ENCODE data around the gene FOXO6. TPM values are rescaled to one million over a fixed set of nuclear protein-coding genes. Genes with fewer than 3 reads are reported as not detected.

Gene FOXO6
- polyA plus RNA-seq, 1 donor (not counting 4 experiments of a cell fraction or from before 2014, with no cell fraction given) = not detected

DNA sequence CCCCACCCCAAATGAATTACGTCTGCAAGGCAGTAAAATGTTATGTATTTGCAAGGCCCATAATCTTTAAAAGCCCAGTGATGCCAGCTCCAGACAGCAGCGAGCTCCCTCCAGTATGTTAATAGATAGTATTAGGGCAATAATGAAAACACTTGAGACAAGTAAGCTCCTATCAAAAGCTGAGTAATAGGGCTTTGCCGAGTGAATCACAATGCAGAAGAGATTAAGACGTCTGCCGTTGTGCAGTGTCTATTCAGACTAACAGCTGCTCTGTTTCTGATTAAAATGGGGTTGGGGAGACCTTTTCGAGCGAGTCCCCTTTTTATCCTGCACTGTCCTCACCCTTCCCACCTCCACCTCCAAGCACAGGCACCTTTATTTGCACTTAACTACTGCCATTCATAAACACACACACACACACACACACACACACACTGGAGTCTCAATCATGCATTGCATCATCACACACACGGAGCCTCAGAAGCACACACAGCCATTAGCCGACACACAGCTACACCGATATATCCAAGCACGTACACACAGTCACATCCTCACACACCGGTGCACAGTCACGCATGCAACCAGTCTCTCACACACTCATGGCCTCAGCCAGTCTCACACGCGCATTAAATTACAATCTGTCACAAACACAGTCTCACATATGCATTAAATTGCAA, 46.0 kb upstream of the FOXO6 start:
- Histone ChIP-seq H3K27me3 (ENCODE audit: control insufficient read depth, extremely low read depth, insufficient read depth, low read length) (no peaks in the 10 kb centered on the region), H3K4me1 (ENCODE audit: control insufficient read depth, extremely low read depth, insufficient read depth, low read length) (peaks cover 4% of the 10 kb centered on the region), H4K20me1 (ENCODE audit: control insufficient read depth, extremely low read depth, insufficient read depth, low read length) (no peaks in the 10 kb centered on the region), H3K4me3 (ENCODE audit: control insufficient read depth in 2 of 3, extremely low read depth in 1 of 3, insufficient read depth in 2 of 3, low read depth in 1 of 3, low read length in 3 of 3) (no peak overlapping the region), H3K4me2 (ENCODE audit: control insufficient read depth, extremely low read depth, insufficient read depth, low read depth, low read length) (no peak overlapping the region), H2AFZ (ENCODE audit: control insufficient read depth, low read length) (no peak overlapping the region), H3K9me3 (ENCODE audit: control insufficient read depth, low read depth, low read length) (no peaks in the 10 kb centered on the region), H3K27ac (ENCODE audit: control insufficient read depth, insufficient read depth, low read length) (no peak overlapping the region), H3K36me3 (ENCODE audit: control insufficient read depth in 2 of 2, extremely low read depth in 1 of 2, insufficient read depth in 2 of 2, low read length in 2 of 2) (no peaks in the 10 kb centered on the region), H3K79me2 (ENCODE audit: control insufficient read depth, insufficient read depth, low read length) (no peaks in the 10 kb centered on the region), H3K9ac (ENCODE audit: control insufficient read depth, extremely low read depth, insufficient read depth, low read length) (no peak overlapping the region), H3K9me1 (ENCODE audit: control insufficient read depth, extremely low read depth, insufficient read depth, low read length) (no peaks in the 10 kb centered on the region)
- dilution Hi-C loops (cut with MboI; ENCODE audit: extremely low pct_ligation_motif_present, low sequenced_read_pairs) = no loop called here
- no peak for TF ChIP-seq CTCF (optimal IDR thresholded peaks at IDR 0.05 in 1 of 3, IDR thresholded peaks at IDR 0.05 in 1 of 3, conservative IDR thresholded peaks at IDR 0.05 in 1 of 3; ENCODE audit: extremely low read depth in 1 of 3, insufficient read depth in 2 of 3, low read length in 3 of 3)
- TF ChIP-seq EZH2 (IDR thresholded peaks at IDR 0.05; ENCODE audit: low read length) = no peak
- FAIRE-seq (peak; percentile 23), DNase-seq (ENCODE audit: low read depth, low spot score) (no peak)

DNA sequence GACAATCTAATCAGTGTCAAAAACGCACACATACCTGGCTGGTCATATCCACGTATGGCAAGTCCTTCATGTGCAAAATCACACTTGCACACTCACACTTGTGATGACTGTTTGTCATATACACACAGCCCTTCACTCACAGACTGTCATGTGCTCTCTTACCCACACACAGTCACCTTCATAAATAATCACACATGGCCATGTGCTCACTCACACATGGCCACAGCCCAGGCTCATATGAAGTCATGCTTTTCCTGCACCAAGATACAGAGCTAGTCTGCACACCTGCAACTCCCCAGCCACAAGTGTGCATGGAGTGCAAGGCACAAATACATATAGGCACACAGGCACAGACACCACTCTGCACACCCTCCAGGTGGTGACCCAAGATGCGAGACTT, 45.4 kb upstream of the FOXO6 start:
- Histone ChIP-seq H4K20me1 (ENCODE audit: control insufficient read depth, extremely low read depth, insufficient read depth, low read length) (no peaks in the 10 kb centered on the region), H2AFZ (ENCODE audit: control insufficient read depth, low read length) (no peak overlapping the region), H3K9me1 (ENCODE audit: control insufficient read depth, extremely low read depth, insufficient read depth, low read length) (no peaks in the 10 kb centered on the region), H3K36me3 (ENCODE audit: control insufficient read depth in 2 of 2, extremely low read depth in 1 of 2, insufficient read depth in 2 of 2, low read length in 2 of 2) (no peaks in the 10 kb centered on the region), H3K79me2 (ENCODE audit: control insufficient read depth, insufficient read depth, low read length) (no peaks in the 10 kb centered on the region), H3K9me3 (ENCODE audit: control insufficient read depth, low read depth, low read length) (no peaks in the 10 kb centered on the region), H3K4me1 (ENCODE audit: control insufficient read depth, extremely low read depth, insufficient read depth, low read length) (peaks cover 4% of the 10 kb centered on the region), H3K4me2 (ENCODE audit: control insufficient read depth, extremely low read depth, insufficient read depth, low read depth, low read length) (no peak overlapping the region), H3K27me3 (ENCODE audit: control insufficient read depth, extremely low read depth, insufficient read depth, low read length) (no peaks in the 10 kb centered on the region), H3K4me3 (ENCODE audit: control insufficient read depth in 2 of 3, extremely low read depth in 1 of 3, insufficient read depth in 2 of 3, low read depth in 1 of 3, low read length in 3 of 3) (no peak overlapping the region), H3K27ac (ENCODE audit: control insufficient read depth, insufficient read depth, low read length) (no peak overlapping the region), H3K9ac (ENCODE audit: control insufficient read depth, extremely low read depth, insufficient read depth, low read length) (no peak overlapping the region)
- dilution Hi-C loops (cut with MboI; ENCODE audit: extremely low pct_ligation_motif_present, low sequenced_read_pairs) = no loop called here
- no peak for FAIRE-seq
- no peak for DNase-seq (ENCODE audit: low read depth, low spot score)
- TF ChIP-seq CTCF (optimal IDR thresholded peaks at IDR 0.05 in 1 of 3, IDR thresholded peaks at IDR 0.05 in 1 of 3, conservative IDR thresholded peaks at IDR 0.05 in 1 of 3; ENCODE audit: extremely low read depth in 1 of 3, insufficient read depth in 2 of 3, low read length in 3 of 3) (no peak), EZH2 (IDR thresholded peaks at IDR 0.05; ENCODE audit: low read length) (no peak)
